Right lobe of liver (tissue), 4 donors: Measurements from ENCODE around the gene PLCL2.

Source experiments
- CTCF ChIP-seq, 4 donors: fragments of 200-600 bp in 3 of 4; fragments of 450-650 bp in 1 of 4; IDR thresholded peaks; one replicate each; pipeline versions ENCODE4 v1.5.1 to v1.8.0; 2016 to 2022; ENCODE audit warnings: antibody characterized with exemption in 4 of 4, mild to moderate bottlenecking in 2 of 4
- POLR2A ChIP-seq: fragments of 450-650 bp; IDR thresholded peaks from one replicate; pipeline ENCODE4 v1.6.1; 2017; ENCODE audit warnings: antibody characterized with exemption, mild to moderate bottlenecking
- donor health status: DM: no; HTN: no; CAD: no.
- donor health status: DM: no; HTN: no; CAD: no.
- donor health status: DM: no; HTN: yes; CAD: no.

GRCh38 chr3:17120115-17120514, 235.4 kb downstream of the PLCL2 start:
- TF ChIP-seq POLR2A = no peak
- TF ChIP-seq CTCF (IDR thresholded peaks at IDR 0.05) = no peak
